SKM-1 (cell line): ENCODE measurements around the gene EXOSC3.

Experiments
- DNase-seq: peaks from one replicate; lab custom pipeline; 2025; ENCODE audit not compliant: unreplicated experiment; lab: John Stamatoyannopoulos, UW

EXOSC3 gene

DNA sequence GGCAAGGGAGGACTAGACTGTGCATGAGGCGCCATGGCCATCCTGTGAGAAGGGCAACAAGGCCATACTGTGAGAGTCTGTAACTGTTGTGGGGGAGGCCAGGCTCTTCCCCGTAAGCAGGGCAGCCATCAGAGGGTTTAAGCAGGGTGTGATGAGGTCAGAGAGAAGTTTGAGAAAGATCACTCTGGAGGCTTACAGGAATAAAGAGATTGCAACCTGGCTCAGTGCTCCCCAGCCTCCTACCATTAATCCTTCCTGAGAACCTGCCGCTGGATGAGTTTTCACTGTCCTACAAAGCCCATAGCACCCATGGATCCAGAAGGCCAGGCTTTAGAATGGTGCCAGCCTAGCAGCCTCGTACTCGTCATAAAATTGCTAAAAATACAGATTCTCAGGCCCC, 45.6 kb downstream of the EXOSC3 start:
- DNase-seq, result no peak

DNA sequence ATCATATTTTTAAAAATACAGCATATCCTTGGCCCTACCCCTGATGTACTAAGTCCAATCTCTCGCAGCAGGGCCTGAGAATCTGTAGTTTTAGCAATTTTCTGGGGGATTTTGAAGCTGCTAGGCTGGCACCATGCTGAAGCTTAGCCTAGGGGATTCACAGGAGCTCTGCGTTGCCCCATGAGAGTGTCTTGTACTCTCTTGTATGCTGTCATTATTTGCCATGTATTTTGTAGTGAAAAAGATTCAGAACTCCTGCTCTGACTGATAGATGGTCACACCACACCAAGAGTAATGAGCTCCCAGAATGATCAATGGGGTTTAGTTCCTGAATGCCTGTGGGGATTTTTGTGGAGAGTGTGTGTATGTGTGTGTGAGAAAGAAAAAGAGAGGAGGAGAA, 51.9 kb downstream of the EXOSC3 start:
- no peak for DNase-seq

DNA sequence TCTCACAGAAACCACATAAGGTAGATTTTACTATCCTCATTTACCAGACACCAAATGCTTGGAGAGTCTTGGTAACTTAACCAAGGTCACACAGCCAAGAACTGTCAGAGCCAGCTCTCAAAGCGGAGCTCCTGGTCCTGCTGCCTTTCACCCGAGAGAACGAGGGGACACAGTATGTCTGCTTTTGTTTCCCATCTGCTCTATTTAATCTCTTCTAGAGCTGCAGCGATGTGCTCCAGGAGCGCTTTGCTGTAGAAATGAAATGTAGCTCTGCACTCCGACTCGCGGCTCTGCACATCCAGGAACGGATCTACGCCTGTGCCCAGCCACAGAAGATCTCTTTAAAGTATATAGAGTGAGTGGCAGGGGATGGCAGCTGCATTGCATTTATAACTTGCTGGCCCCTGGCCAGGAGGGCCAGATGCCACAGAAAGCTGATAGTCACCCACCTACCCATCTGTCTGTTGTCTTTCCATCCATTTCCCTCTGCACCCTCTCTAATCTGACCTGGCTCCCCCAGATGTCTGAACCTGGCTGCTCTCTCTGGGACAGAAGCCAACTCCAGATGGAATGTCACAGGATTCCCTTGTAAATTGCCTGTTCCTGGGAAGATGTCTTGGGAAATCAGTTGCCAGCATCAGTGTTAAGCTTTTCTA, 52.6 kb downstream of the EXOSC3 start:
- DNase-seq, result no peak

DNA sequence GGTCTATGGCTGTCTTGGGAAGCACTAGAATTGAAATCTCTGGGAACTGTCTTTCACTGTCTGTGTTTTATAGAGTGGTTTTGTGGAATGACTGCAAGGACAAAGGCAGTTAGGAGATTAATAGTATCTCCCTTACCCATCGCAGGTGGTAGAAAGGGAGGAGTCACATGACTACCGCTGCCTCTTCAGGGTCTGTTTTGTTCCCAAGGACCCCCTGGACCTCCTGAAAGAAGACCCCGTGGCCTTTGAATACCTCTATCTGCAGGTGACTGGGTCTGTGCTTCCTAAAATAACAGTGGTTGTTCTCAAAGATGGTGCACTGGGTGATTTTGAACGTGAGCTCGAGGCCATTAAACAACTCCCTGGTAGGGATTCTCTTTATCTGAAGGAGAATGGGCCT, 54.0 kb downstream of the EXOSC3 start:
- DNase-seq, result no peak

DNA sequence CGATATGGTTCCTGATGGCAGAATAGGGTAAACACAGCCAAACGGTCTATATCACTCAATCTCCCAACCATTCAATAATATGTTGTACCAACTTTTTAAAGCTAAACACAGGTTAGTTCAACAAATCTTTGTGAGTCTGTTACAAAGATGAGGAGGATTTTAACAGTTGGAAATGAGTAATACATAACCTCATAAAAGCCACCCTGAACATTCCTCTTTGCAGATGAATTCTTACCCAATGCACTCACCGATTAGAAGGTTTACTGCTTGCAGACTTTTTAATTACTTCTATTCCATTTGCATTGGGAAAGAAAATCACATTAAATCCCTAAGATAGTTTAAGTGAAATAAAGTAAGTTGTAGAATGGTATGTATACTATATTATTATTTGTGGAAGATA, 54.6 kb downstream of the EXOSC3 start:
- DNase-seq, result no peak
